Peyer's patch (tissue), 4 donors: Measurements from ENCODE around the gene CA5A.

Experiments used
- CTCF ChIP-seq, 6 experiments: fragments of 450-650 bp in 4 of 6; fragments of 200-600 bp in 2 of 6; sonication (generic) in 1 of 6; IDR thresholded peaks; one replicate each; pipeline ENCODE4 v1.5.1; 2017 to 2019; ENCODE audit warnings: antibody characterized with exemption in 6 of 6, mild to moderate bottlenecking in 3 of 6, moderate library complexity in 1 of 6
- POLR2A ChIP-seq, 2 donors: fragments of 450-650 bp; IDR thresholded peaks; one replicate each; pipeline ENCODE4 v1.5.1; 2017; ENCODE audit warnings: antibody characterized with exemption in 2 of 2, mild to moderate bottlenecking in 2 of 2, moderate library complexity in 2 of 2

GRCh38 chr16:87880117-87880696 lies 56.1 kb downstream of the CA5A start:
- TF ChIP-seq POLR2A (IDR thresholded peaks at IDR 0.05): no peak
- TF ChIP-seq CTCF (IDR thresholded peaks at IDR 0.05): no peak
